HG02759 (cell line): ENCODE results near the gene OR2AT4.
"Not testable (repeated sequence)": the region's sequence is repeated elsewhere in the genome, so short reads cannot be mapped to it uniquely, and the experiment has no call there.

Experiments
- ATAC-seq: cut with Tn5 transposase; IDR thresholded peaks from one replicate; pipeline ENCODE4 v1.9.1; 2021; ENCODE audit warnings: mild to moderate bottlenecking, moderate library complexity; ENCODE audit not compliant: unreplicated experiment

The OR2AT4 gene

GRCh38 chr11:75068993-75069392, 27.7 kb downstream of the OR2AT4 start:
- no peak for ATAC-seq

DNA sequence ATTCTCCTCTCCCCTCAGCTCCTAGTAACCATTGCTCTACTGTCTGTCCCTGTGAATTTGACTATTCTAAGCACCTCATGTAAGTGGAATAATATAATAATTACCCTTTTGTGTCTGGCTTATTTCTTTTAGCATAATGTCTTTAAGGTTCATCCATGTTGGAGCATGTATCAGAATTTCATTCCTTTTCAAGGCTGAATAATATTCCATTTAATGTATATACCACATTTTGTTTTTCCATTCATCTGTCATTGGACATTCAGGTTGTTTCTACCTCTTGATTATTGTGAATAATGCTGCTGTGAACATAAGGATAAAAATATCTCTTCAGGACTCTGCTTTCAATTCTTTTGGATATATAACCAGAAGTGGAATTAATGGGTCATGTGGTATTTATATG, 28.1 kb downstream of the OR2AT4 start:
- ATAC-seq = no peak

- ATAC-seq = no peak
Observed at GRCh38 chr11:75066061-75066460, 30.6 kb downstream of the OR2AT4 start.

DNA sequence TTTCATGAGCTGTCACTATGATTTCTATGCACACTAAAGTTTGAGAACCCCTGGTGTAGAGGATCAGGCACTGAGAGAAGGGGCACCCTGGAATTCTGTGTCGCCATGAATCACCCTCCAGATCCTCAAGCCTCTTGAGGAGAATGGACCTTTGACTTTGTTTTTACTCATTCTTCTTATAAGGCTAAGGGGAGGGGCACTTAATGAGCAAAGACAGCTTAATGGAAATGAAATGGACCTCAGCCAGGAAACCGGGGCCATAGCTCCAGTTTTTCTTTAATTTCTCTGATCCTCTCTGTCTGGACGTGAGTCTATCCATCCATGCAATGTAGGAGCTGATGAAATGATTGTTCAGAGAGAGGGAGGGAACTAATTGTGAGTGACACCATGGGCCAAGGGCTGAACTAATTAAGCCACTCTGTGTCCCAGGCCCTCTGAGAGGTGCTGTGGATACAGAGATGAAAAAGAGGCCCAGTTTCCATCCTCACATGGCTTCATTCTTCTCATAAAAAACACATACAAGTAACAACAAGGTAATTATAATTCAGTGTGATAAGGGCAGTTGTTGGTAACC, 32.8 kb downstream of the OR2AT4 start:
- ATAC-seq = no peak

DNA sequence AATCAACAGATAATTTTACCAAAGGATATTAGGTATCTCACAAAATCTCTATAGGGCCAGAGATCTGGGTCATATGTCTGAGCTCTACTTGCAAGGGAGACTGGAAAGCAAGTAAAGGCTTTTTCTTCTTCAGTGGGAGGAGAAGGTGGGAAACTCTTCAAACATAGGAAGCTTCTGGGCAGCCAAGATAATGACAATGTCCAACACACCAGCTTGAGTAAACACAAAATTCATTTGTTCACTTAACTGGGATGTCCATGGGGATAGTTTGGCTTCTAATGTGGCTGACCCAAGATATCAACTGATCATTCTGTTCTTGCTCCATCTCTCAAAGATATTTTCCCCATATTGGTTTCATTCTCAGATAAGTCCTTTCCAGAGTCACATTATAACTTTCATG, 37.4 kb downstream of the OR2AT4 start:
- ATAC-seq = no peak

GRCh38 chr11:75056814-75057213, 39.9 kb downstream of the OR2AT4 start:
- ATAC-seq = no peak

- no peak for ATAC-seq
Observed at GRCh38 chr11:75055511-75055910, 41.2 kb downstream of the OR2AT4 start.

- ATAC-seq = no peak
Observed at GRCh38 chr11:75052457-75052856, 44.2 kb downstream of the OR2AT4 start.

- no peak for ATAC-seq
Observed at GRCh38 chr11:75051043-75051442, 45.6 kb downstream of the OR2AT4 start.

DNA sequence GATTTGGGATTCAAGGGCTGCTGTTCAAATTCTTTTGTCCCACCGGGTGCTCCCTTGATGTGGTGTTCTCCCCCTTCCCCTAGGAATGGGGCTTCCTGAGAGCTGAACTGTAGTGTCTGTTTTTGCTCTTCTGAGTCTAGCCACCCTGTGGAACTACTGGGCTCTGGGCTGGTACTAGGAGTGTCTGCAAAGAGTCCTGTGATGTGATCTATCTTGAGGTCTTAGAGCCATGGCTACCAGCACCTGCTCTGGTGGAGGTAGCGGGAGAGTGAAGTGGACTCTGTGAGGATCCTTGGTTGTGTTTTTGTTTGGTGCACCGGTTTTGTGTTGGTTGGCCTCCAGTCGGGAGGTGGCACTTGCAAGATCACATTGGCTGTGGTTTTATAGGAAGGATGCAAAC, 46.2 kb downstream of the OR2AT4 start:
- ATAC-seq = no peak

GRCh38 chr11:75049501-75050266, 47.0 kb downstream of the OR2AT4 start:
- not testable (repeated sequence) for ATAC-seq

DNA sequence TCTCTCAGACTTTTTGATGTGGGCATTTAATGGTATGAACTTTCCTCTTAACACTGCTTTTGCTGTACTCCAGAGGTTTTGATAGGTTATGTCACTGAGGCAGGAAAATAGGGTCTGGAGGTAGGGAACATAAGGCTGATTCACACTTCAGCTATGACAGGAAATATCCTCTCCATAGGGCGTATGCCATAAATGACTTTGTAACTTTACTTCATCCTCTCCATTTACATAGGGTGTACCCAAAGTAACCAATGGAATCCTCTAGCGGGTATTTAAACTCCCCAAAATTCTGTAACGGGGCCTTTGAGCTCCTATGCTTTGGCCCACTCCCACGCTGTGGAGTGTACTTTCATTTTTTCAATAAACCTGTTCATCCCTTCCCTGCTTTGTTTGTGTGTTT, 49.5 kb downstream of the OR2AT4 start:
- no peak for ATAC-seq

GRCh38 chr11:75046668-75047067, 50.0 kb downstream of the OR2AT4 start:
- not testable (repeated sequence) for ATAC-seq

GRCh38 chr11:75044381-75045170, 52.1 kb downstream of the OR2AT4 start:
- not testable (repeated sequence) for ATAC-seq

DNA sequence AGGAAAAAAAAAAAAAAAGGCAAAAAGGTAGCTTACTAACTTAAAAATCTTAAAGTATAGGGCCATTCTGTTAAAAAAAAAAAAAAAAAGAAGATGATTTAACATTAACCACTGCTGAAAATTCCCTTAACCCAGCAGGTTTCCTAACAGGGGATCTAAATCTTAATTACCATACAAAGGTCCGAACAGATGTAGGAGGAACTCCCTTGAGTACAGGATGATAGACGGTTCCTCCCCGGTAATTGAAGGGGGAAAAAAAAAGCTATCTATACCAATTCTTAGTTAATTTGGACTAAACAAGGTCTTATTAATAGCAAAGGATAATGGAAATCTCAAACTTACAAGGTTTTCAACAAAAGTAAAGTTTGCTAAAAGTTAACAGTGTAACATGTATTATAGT, 54.9 kb downstream of the OR2AT4 start:
- ATAC-seq = not testable (repeated sequence)

- ATAC-seq = no peak
Observed at GRCh38 chr11:75041263-75041662, 55.4 kb downstream of the OR2AT4 start.

DNA sequence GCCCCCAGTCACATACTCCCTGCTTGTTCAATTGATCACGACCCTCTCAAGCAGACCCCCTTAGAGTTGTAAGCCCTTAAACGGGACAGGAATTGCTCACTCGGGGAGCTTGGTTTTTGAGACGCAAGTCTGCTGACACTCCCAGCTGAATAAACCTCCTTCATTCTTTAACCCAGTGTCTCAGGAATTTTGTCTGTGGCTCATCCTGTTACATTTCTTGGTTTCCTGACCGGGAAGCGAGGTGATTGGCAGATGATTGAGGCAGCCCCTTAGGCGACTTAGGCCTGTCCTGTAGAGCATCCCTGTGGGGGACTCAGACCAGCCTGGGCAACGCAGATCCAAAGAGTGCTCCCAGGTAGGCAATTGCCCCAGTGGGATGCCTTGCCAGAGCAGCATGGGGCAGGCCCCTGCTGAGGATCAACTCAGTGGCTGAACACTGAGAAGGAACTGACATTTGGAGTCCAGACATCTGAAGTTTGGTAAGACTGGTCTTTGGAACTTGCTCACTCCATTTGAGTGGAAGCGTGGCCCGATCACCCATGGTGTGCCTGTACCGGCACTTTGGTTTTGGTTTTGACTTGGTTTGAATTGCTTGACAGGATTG, 56.4 kb downstream of the OR2AT4 start:
- no peak for ATAC-seq

DNA sequence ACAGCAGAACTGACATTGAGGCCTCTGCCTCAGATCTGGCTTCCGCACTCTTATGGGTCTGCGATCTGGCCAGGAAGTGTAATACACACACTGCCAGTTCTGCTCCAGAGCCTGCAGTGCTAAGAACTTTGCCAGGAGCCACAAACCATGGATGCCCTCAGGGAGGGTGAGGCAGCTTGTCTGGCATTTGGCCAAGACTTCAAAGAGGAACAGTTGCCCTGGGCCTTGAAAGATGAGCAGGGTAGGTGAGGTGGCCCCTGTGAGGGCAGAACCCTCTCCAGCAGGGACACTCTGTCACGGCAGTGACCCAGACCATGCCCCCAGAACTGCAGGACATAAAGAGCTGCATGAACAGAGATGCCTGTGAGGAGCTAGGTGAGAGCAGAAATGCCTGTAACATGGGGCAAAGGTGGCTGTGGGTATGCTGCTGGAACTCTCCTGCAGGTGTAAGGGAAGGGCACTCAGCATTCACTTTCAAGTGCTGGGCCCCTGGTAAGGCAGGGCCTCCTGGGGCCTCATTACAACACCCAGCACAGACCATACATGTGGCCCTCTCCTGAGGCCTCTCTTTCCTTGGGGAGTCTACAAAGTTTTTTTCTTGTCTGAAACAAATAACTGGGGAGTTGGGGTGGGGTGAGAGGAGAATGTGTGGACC, 60.6 kb downstream of the OR2AT4 start:
- no peak for ATAC-seq

GRCh38 chr11:75035256-75035655, 61.4 kb downstream of the OR2AT4 start:
- no peak for ATAC-seq

DNA sequence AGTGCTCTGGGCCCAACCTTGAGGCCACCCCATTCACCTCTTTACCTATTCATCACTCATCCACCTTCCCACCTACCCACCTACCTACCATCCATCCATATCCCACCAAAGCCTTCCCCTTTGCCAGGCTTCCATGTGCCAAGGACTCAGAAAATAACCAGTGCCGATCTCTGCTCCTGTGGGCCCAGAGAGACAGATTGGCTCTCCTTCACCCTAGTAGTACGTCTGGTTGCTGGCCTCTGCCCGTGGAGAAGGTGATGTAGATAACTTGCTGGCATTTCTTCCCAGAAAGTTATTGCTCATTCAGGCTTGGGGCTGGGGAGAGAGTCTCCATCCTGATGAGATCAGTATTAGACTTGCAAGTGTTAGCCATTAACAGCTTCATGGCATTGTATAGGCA, 62.8 kb downstream of the OR2AT4 start:
- ATAC-seq = no peak

GRCh38 chr11:75032550-75032935, 64.1 kb downstream of the OR2AT4 start:
- ATAC-seq = no peak
